NB4 (cell line): ENCODE measurements around the gene ZFPM1.

Experiments
- CTCF ChIP-seq: IDR thresholded peaks from one replicate; pipeline ENCODE4 v1.5.1; 2012; ENCODE audit warnings: low read depth, low read length
- MAX ChIP-seq: IDR thresholded peaks from 2 replicates; pipeline ENCODE4 v1.6.1; 2011; ENCODE audit warnings: low read depth, low read length
- MYC ChIP-seq: IDR thresholded peaks from 2 replicates; pipeline ENCODE4 v1.6.1; 2011; ENCODE audit warnings: low read depth, low read length

DNA sequence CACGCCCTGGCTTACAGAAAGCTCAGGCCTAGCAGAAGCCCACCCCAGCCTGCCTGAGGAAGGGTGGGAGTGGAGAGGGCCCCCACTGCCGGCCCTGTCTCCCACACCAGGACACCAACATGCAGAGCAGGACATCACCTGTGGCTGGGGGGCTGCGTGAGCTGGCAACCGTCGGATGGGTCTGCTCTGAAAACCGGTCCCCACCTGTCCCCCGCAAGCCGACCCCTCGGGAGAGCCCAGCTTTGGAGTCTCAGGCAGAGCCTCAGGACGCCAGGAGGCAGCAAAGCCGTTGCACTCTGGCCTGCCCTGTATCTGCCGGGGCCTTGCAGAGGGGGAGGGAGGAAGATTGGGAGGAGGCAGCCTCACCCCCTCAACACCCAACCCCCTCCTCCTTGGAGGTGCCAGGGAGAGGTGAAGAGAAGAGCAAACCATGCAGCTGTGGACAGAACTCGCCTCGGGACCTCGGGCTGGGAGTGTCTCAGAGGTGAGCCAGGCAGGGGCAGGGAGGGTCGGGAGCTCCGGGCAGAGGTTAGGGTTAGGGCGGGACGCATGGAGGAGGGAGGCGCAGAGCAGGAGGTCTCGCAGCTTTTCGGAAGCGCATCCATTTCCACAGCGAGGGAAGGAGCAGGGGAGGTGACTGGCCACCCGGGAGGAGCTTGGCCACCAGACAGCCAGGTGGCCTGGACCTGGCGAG, 86.7 kb downstream of the ZFPM1 start:
- TF ChIP-seq CTCF (no peak), MYC (no peak), MAX (no peak)
